GM19240 (cell line): ENCODE results near the gene RPAP3.

Experiments
- DNase-seq: peaks from one replicate; pipeline ENCODE4 v3.0.0; 2011; ENCODE audit warnings: low spot score; ENCODE audit not compliant: insufficient read length

The RPAP3 gene

GRCh38 chr12:47705566-47706425, at the start of gene RPAP3:
RPAP3 (minus strand) TSS chr12:47706030; CDS start chr12:47702840, 3,190 bp downstream.
- DNase-seq: peak; percentile 69

GRCh38 chr12:47754881-47755280, 49.1 kb upstream of the RPAP3 start:
- DNase-seq: no peak

- DNase-seq: no peak
These were observed 48.3 kb upstream of the RPAP3 start for GRCh38 chr12:47754126-47754525.

- DNase-seq: no peak
These were observed 47.5 kb upstream of the RPAP3 start for GRCh38 chr12:47753021-47754001.

GRCh38 chr12:47752552-47752951, 46.7 kb upstream of the RPAP3 start:
- DNase-seq: no peak

- no peak for DNase-seq
These were observed 46.3 kb upstream of the RPAP3 start for GRCh38 chr12:47752121-47752520.

GRCh38 chr12:47751561-47751960, 45.7 kb upstream of the RPAP3 start:
- DNase-seq: no peak

- no peak for DNase-seq
These were observed 45.2 kb upstream of the RPAP3 start for GRCh38 chr12:47750916-47751470.

- DNase-seq: no peak
These were observed 44.5 kb upstream of the RPAP3 start for GRCh38 chr12:47750229-47750798.

GRCh38 chr12:47748899-47749298, 43.1 kb upstream of the RPAP3 start:
- no peak for DNase-seq

GRCh38 chr12:47748507-47748828, 42.6 kb upstream of the RPAP3 start:
- no peak for DNase-seq

- no peak for DNase-seq
These were observed 42.0 kb upstream of the RPAP3 start for GRCh38 chr12:47747596-47748506.

- no peak for DNase-seq
These were observed 41.3 kb upstream of the RPAP3 start for GRCh38 chr12:47747126-47747525.

- DNase-seq: no peak
These were observed 40.7 kb upstream of the RPAP3 start for GRCh38 chr12:47746523-47746922.

- no peak for DNase-seq
These were observed 40.2 kb upstream of the RPAP3 start for GRCh38 chr12:47746073-47746472.

- no peak for DNase-seq
These were observed 39.7 kb upstream of the RPAP3 start for GRCh38 chr12:47745485-47746041.

- no peak for DNase-seq
These were observed 39.1 kb upstream of the RPAP3 start for GRCh38 chr12:47744778-47745436.

GRCh38 chr12:47744005-47744651, 38.3 kb upstream of the RPAP3 start:
- DNase-seq: no peak

- no peak for DNase-seq
These were observed 37.6 kb upstream of the RPAP3 start for GRCh38 chr12:47743311-47743860.
